Fibroblast of skin of left quadriceps (primary cell): Measurements from ENCODE around the gene OR51B4.
"Not testable (repeated sequence)": the region's sequence is repeated elsewhere in the genome, so short reads cannot be mapped to it uniquely, and the experiment has no call there.

ENCODE experiments used
- DNase-seq, 2 experiments: peaks; one replicate each; pipeline ENCODE4 v3.0.0-alpha.2; 2013; ENCODE audit warnings: low read depth in 2 of 2

The OR51B4 gene

GRCh38 chr11:5301846-5302245 is at the start of gene OR51B4:
TSS of gene OR51B4 (minus strand) at chr11:5301946. CDS start at chr11:5301946, 0 bp downstream.
- no peak for DNase-seq

GRCh38 chr11:5351208-5351607 is 49.5 kb upstream of the OR51B4 start, which contains the start of gene OR51B6:
TSS of gene OR51B6 (plus strand) at chr11:5351508. CDS start at chr11:5351508, 0 bp downstream.
- DNase-seq = no peak

- no peak for DNase-seq
These were observed 47.8 kb upstream of the OR51B4 start for GRCh38 chr11:5349550-5349949.

- no peak for DNase-seq
These were observed 46.9 kb upstream of the OR51B4 start for GRCh38 chr11:5348551-5349194.

- DNase-seq = no peak
These were observed 44.1 kb upstream of the OR51B4 start for GRCh38 chr11:5345831-5346230.

GRCh38 chr11:5343474-5344335 is 42.0 kb upstream of the OR51B4 start, which contains the start of gene OR51B5:
TSS of gene OR51B5 (minus strand) at chr11:5343524. CDS start at chr11:5343524, 0 bp downstream.
- DNase-seq = no peak

GRCh38 chr11:5339771-5340322 is 38.1 kb upstream of the OR51B4 start:
- no peak for DNase-seq

- DNase-seq = not testable (repeated sequence)
These were observed 35.5 kb upstream of the OR51B4 start for GRCh38 chr11:5337253-5337652.

- DNase-seq = no peak
These were observed 34.6 kb upstream of the OR51B4 start for GRCh38 chr11:5336331-5336730.

GRCh38 chr11:5335170-5335569 is 33.4 kb upstream of the OR51B4 start:
- no peak for DNase-seq

GRCh38 chr11:5324197-5324596 is 22.5 kb upstream of the OR51B4 start, which contains the start of gene OR51B2:
TSS of gene OR51B2 (minus strand) at chr11:5324297. CDS start at chr11:5324297, 0 bp downstream.
- DNase-seq = no peak

GRCh38 chr11:5317292-5317691 is 15.5 kb upstream of the OR51B4 start:
- no peak for DNase-seq

- DNase-seq = not testable (repeated sequence)
These were observed 11.7 kb upstream of the OR51B4 start for GRCh38 chr11:5313326-5314023.

GRCh38 chr11:5310423-5310822 is 8.7 kb upstream of the OR51B4 start:
- no peak for DNase-seq

- DNase-seq = no peak
These were observed 5.7 kb upstream of the OR51B4 start for GRCh38 chr11:5307256-5308019.

GRCh38 chr11:5304046-5304445 is 2.3 kb upstream of the OR51B4 start:
- DNase-seq = no peak

- DNase-seq = no peak
These were observed 1.9 kb upstream of the OR51B4 start for GRCh38 chr11:5303626-5304025.

GRCh38 chr11:5300251-5300650 is 1.5 kb downstream of the OR51B4 start:
- no peak for DNase-seq

GRCh38 chr11:5298451-5298850 is 3.3 kb downstream of the OR51B4 start:
- DNase-seq = no peak

GRCh38 chr11:5297721-5298323 is 3.9 kb downstream of the OR51B4 start:
- DNase-seq = no peak
